ENCODE data around the gene OASL.

Gene OASL

GRCh38 chr12:120972870-120973543 is 66.0 kb downstream of the OASL start:
- Histone ChIP-seq H3K27me3 (replicated peaks; ENCODE audit: control insufficient read depth, insufficient read depth, low read length) (no peaks in the 10 kb centered on the region), H3K36me3 (ENCODE audit: control insufficient read depth, insufficient read depth, low read length) (no peaks in the 10 kb centered on the region), H3K4me3 (replicated peaks; ENCODE audit: low read depth, low read length) (no peak overlapping the region)
- DNase-seq (ENCODE audit: extremely low read depth, insufficient read length): no peak
- TF ChIP-seq CTCF (IDR thresholded peaks at IDR 0.05; ENCODE audit: insufficient read depth, low read length, poor library complexity, severe bottlenecking): no peak

- no peaks in the 10 kb centered on the region for H3K27me3 ChIP-seq (replicated peaks; ENCODE audit: control insufficient read depth, insufficient read depth, low read length)
- TF ChIP-seq CTCF (IDR thresholded peaks at IDR 0.05; ENCODE audit: insufficient read depth, low read length, poor library complexity, severe bottlenecking): peak; percentile 66
- H3K36me3 ChIP-seq (ENCODE audit: control insufficient read depth, insufficient read depth, low read length): no peaks in the 10 kb centered on the region
- no peak overlapping the region for H3K4me3 ChIP-seq (replicated peaks; ENCODE audit: low read depth, low read length)
- peak; percentile 39 for DNase-seq (ENCODE audit: extremely low read depth, insufficient read length)
Measured at GRCh38 chr12:120971299-120972180, 67.5 kb downstream of the OASL start.

GRCh38 chr12:120970310-120970709 is 68.7 kb downstream of the OASL start:
- TF ChIP-seq CTCF (IDR thresholded peaks at IDR 0.05; ENCODE audit: insufficient read depth, low read length, poor library complexity, severe bottlenecking): no peak
- Histone ChIP-seq H3K36me3 (ENCODE audit: control insufficient read depth, insufficient read depth, low read length) (no peaks in the 10 kb centered on the region), H3K27me3 (replicated peaks; ENCODE audit: control insufficient read depth, insufficient read depth, low read length) (no peaks in the 10 kb centered on the region), H3K4me3 (replicated peaks; ENCODE audit: low read depth, low read length) (no peak overlapping the region)
- DNase-seq (ENCODE audit: extremely low read depth, insufficient read length): no peak

All from GM06990 (cell line).